NCI-H1417 (cell line): ENCODE measurements around the gene SSB.
A peak's percentile ranks its signal among the peaks of the same experiment; 100 is the strongest.
"Not testable (repeated sequence)": the region's sequence is repeated elsewhere in the genome, so short reads cannot be mapped to it uniquely, and the experiment has no call there.

Experiments used
- DNase-seq, 3 experiments: peaks; one replicate each; lab custom pipeline; 2025; lab: John Stamatoyannopoulos, UW

Gene SSB

GRCh38 chr2:169798718-169799592 is at the start of gene SSB:
Gene SSB, plus strand, starts transcription at chr2:169798871. Its CDS starts 2,090 bp downstream, at chr2:169800961.
- peak; percentile 63 to 84 (median 75) for DNase-seq

- no peak for DNase-seq
Observed at GRCh38 chr2:169752752-169753151, 45.9 kb upstream of the SSB start.

- no peak for DNase-seq
Observed at GRCh38 chr2:169755083-169755870, 43.4 kb upstream of the SSB start.

DNA sequence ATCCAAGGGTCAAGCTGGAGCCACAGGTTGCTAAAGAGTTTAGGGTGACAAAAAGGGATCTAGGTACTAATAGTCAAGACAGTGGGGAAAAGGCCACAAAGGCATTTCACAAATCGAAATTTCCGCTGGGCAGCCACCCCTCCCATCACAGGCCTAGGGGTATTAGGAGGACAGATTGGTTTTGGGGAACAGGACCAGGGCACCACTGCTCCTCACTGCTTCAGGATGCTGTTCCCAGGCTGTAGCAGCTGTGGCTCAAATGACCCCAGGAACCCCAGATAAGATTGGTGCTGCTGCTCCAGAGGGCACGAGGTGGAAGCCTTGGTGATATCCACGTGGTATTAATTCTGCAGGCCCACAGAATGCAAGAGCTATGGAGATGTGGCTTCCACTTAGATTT is 42.3 kb upstream of the SSB start:
- DNase-seq, result no peak

DNA sequence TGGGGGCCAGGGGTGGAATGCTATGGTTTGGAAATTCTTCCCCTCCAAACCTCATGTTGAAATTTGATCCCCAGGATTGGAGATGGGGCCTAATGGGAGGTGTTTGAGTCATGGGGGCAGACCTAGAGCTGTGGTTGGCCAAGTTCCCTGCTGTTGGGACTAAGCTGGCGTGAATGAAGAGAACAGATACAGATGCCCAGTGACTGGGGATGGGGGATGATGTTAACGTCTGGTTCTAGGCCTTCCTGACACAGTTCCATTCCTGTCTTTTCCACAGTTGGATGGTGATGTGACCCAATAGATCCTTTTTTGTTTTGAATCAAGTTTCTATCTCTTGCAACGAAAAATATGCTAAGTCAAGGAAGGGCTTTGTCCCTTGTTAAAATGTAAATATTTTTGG is 41.3 kb upstream of the SSB start:
- DNase-seq, result no peak

GRCh38 chr2:169757778-169758177 is 40.9 kb upstream of the SSB start:
- no peak for DNase-seq

DNA sequence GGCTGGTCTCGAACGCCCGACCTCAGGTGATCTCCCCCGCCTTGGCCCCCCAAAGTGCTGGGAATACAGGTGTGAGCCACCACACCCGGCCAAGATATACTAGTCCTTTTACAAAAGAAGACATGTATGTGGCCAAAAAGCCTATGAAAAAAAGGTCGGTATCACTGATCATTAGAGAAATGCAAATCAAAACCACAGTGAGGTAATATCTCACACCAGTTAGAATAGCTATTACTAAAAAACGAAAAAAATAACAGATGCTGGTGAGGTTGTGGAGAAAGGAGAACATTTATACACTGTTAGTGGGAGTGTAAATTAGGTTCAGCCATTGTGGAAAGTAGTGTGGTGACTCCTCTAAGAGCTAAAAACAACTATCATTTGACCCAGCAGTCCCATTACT is 38.7 kb upstream of the SSB start:
- no peak for DNase-seq

DNA sequence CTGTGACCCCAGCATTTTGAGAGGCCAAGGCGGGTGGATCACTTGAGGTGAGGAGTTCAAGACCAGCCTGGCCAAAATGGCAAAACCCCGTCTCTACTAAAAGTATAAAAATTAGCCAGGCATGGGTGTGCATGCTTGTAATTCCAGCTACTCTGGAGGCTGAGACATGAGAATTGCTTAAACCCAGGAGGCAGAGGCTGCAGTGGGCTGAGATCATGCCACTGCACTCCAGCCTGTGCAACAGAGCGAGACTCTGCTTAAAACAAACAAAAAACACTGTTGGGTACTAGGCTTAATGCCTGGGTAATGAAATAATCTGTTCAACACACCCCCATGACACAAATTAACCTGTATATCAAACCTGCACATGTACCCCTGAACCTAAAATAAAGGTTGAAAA is 37.9 kb upstream of the SSB start:
- DNase-seq, result not testable (repeated sequence)

DNA sequence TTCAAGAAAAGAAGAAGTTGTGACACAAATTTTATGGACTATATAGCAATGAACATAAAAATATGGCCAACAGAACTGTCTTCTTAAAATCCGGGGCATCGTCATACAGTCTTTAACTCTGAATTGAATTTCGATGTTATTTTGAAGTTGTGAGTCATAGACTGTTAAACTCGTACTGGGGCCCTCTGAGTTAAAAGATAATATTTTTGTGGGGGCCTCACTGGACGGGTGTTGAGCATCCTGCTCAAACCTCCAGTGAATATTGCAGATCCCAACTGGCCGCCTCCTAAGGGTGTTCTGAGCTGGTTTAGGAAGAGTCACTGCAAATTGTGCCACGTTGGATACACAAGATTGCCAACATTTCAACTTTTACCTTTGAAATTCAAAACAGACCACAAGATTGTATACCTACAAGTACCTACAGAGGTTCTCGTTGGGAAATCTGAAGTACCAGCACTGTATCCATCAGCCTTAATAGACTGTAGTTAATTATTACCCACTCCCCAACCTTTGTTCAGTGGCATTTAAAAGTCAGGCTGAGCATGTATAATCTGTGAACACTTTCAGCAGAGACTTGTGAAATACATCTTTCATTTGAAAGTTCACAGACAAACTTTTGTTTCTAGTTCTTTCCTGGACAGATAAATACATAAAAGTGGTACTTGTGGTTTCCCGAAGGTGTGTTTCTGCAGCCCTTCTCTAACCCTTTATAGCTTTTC is 37.3 kb upstream of the SSB start:
- DNase-seq, result no peak

- DNase-seq, result no peak
Observed at GRCh38 chr2:169761970-169762292, 36.7 kb upstream of the SSB start.

DNA sequence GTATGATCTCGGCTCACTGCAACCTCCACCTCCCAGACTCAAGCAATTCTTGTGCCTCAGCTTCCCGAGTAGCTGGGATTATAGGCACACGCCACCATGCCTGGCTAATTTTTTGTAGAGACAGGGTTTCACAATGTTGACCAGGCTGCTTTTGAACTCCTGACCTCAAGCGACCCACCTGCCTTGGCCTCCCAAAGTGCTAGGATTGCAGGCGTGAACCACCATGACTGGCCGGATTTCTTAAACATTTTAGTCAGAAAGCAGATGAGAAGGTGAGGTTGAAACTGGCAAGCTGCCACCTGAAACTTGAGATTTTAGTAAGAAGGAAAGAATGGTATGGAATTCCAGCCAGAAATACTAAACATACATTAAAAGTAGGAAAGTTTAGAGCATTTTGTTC is 33.1 kb upstream of the SSB start:
- no peak for DNase-seq

DNA sequence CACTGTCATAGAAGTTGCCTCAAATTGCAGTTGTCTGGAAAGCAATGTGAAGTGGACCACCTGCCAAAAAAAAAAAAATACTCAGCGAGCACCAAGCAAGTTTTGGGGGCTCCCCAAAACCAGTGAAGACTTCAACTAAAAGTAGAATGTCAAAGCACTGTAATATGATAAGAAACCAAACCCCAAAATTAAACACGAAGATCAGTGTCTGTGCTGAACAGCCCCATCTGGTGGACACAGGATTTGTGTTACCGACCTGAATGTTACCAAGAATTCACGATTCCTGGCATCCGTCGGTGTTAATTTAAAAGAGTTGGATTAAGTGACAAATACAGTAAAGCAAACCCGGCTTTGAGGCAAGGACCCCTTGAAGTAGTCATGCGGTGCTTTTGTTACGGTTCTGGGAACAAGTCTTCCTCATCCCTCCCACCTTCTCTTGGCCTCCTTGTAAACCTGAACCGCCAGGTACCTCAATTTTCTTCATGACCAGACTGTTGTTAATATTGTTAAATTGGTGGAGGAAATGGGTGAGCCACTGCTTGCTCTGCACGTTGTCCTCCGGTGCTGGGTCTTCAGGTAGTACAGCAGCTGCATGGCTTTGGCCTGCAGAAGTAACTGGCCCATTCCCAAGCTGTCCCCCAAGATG is 31.3 kb upstream of the SSB start:
- DNase-seq, result peak in 2 of 3 experiments; percentile 1 to 2

DNA sequence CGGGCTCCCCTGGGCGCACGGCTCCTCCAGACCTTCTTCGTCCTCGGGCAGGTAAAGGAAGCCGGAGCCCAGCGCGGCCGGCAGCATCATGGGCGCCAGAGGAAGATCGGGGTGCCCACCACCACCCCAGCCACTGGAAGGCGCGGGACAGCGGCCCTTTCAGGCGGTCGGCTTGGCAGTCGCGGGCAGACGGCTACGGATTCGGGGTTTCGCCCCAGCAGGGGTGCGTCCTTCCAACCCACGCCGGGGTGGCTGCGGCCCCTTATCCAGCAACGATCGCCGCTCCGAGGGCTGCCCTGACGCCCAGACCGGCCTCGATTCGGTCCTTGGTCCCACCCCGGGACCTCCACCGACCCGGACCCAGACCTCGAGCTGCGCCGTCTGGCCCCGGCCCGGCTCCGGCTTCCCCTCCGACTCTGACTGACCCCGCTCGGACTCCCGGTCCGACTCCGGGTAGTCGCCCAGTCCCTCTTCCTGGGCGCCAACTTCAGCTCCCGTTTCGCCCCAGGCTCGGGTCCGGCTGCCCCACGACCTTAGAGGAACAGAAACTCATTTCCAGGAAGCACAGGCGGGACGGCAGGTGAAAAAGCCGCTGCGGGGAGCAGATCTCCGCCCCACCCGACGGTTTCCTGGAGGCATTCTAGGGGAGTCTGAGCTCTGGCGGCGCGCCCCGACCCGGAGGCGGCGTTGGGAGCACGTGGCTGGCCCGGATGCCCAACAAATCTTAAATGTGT is 30.2 kb upstream of the SSB start:
- no peak for DNase-seq

GRCh38 chr2:169771021-169771420 is 27.6 kb upstream of the SSB start:
- no peak for DNase-seq

DNA sequence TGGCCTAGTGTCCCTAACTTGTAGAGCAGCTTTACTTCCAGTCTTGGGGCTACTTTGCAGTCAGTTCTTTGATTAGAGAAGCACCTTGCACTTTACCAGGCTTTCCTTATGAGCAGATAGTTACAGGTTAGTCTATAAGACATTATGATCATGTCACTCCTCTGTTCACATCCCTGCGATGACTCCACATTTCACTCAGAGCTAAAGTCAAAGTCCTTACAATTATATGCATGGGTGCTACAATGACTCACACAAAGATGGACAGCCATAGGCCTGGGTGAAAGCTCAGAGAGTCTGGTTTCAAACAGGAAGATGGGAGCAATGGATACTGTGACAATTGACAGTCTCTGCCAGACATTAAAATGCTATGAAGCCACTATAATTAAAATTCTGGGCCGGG is 27.1 kb upstream of the SSB start:
- no peak for DNase-seq

DNA sequence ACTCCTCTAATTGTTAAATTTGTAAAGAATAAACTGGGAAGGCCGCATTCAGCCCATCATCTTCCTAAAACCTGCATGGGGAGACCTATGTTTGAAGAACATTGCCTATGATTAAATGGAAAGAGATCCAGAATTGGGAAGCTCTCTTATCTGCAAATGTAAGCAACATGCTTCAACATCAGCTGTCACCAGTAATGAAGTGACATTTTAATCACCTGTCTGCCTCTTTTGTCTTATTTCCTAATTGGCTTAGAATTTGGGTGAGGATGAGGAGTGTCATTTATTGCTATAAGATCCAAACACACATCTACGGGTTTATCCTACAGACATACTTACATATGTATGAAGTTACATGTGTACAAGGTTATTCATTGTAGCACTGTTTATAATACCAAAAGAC is 26.0 kb upstream of the SSB start:
- DNase-seq, result no peak

GRCh38 chr2:169775354-169775753 is 23.3 kb upstream of the SSB start:
- no peak for DNase-seq

DNA sequence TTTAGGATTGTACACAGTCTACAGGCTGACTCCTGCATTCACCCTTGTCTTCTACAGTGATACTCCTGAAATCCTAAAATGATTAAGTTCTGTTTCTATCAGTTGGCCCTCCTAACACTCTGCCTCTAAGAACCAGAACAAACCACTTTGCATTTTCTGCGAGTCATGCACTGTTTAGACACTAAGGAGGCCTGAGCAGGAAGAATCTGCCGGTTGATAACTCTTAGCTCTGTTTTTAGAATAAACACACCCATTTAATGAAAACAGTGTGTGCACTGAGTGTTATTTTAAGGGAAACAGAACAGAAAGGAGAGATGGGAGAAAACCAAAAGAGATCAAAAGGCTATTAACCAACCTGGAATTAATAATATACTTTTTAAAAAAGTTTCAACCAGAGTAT is 22.9 kb upstream of the SSB start:
- DNase-seq, result no peak

DNA sequence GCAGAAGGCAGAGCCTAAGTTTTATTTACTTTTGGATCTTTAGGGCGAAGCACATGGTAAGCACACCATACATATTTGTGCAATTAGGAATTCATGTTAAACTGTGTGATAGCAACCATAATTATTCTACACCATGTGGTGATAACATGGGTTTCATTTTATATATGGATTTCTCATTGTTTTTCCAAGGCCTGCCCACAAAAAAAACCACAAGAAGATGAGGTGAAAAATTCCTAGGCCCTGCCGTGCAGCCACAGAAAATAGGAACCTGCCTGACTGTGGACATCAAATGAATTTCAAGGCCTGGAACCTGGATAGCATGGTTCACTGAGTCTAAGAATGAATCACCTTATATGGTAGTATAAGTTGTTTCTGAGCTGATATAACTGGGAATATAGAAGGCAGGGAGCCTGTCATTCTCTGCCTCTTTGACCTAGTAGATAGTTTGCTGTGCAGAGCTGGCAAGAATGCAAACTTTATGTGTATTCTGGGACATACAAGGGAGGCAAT is 22.4 kb upstream of the SSB start:
- no peak for DNase-seq

- DNase-seq, result no peak
Observed at GRCh38 chr2:169778446-169778845, 20.2 kb upstream of the SSB start.
